Subcutaneous adipose tissue (tissue), 4 donors: ENCODE measurements around the gene MAP1B. TPM values are rescaled to one million over a fixed set of nuclear protein-coding genes. Genes with fewer than 3 reads are reported as not detected.

ENCODE experiments used
- total RNA-seq, 4 donors: library from RNA; depleted of rRNA; stranded (reverse); fragments of >200 nt; gene quantifications; one replicate each; pipeline ENCODE4 v1.1.0, GENCODE V29; 2016
- TF ChIP-seq, protein P1 (sequence below): fragments of 450-650 bp; IDR thresholded peaks from one replicate; pipeline ENCODE4 v1.5.1; 2016; ENCODE audit warnings: low read depth, mild to moderate bottlenecking, control low read depth, antibody characterized with exemption, moderate library complexity

Gene MAP1B
- total RNA-seq, 4 donors from 2014 or later, result 174 to 1,477 (median 584) TPM

DNA sequence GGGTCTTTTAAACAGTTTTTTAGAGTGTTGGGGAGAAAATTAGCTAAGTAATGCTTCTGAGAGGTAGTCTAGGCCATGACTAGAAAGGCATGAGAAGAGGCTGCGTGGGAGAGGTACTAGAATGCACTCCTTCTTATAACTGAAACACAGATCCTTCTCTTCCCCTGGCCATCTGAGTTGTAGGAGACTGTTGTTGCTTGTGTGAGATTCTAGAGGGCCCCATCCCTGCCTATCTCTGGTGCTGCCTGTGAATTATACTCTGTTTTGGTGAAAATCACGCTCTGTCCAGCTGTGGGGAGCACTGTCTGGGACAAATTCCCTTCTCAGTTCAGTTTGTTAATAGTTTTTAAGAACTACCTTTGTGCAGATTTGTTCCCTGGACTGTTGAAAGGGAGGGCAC, 37.5 kb downstream of the MAP1B start:
- TF ChIP-seq, protein P1, sequence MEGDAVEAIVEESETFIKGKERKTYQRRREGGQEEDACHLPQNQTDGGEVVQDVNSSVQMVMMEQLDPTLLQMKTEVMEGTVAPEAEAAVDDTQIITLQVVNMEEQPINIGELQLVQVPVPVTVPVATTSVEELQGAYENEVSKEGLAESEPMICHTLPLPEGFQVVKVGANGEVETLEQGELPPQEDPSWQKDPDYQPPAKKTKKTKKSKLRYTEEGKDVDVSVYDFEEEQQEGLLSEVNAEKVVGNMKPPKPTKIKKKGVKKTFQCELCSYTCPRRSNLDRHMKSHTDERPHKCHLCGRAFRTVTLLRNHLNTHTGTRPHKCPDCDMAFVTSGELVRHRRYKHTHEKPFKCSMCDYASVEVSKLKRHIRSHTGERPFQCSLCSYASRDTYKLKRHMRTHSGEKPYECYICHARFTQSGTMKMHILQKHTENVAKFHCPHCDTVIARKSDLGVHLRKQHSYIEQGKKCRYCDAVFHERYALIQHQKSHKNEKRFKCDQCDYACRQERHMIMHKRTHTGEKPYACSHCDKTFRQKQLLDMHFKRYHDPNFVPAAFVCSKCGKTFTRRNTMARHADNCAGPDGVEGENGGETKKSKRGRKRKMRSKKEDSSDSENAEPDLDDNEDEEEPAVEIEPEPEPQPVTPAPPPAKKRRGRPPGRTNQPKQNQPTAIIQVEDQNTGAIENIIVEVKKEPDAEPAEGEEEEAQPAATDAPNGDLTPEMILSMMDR, result no peak

DNA sequence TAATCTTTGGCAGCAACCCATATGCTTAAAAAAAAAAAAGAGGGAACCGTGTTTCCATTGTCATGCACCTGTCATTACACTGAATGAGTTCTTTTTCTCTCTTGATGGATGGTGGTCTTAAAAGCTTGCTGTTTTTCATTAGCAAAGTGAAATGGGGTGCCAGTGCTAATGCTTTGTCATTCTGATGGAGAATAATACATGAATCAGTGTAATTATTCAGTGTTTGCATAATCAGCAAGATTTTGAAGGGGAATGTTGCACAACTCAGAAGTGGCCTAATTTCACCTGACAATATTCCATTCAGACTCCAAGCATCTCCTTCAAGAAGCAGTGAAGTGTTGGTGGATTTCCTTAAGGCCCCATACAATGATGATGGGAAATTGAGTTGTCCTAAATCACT, 38.1 kb downstream of the MAP1B start:
- TF ChIP-seq, protein P1, result no peak

DNA sequence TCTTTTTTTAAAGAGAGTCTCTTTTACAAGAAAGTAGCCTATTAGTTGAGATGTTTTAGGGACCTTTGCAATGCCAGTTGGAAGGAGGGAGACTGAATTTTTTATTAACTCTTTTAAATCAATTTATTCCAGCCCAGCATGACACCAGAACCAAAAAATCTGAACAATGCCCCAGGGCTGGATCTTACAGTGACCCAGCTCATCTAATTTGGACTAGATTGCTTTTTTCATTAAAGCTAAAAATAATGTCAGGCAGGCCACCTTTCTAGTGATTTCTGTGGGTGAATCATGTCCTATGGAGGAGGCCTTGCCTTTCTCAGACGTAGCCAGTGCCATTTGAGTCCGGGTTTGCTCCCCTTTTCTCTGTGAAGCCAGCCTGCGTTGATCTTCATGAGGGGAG, 38.8 kb downstream of the MAP1B start:
- TF ChIP-seq, protein P1, result no peak

DNA sequence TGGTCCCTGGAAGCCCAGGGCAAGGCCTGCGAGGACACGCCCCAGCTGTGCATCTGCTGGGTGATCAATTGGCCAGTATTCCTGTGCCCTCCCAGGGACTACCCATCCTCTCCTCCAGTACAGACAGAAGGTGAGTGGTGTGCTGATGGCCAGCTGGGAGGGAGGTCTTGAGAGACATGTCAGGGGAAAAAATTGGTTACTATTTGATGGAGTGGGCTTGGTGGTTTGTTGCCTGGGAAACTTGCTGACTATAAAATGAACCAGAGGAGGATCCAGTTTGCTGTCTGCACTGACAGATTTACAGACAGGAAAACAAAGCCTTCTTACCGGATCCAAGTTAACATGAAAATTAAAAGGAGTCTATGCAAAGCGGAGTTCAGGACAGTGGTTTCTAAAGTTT, 40.3 kb downstream of the MAP1B start:
- TF ChIP-seq, protein P1, result no peak

DNA sequence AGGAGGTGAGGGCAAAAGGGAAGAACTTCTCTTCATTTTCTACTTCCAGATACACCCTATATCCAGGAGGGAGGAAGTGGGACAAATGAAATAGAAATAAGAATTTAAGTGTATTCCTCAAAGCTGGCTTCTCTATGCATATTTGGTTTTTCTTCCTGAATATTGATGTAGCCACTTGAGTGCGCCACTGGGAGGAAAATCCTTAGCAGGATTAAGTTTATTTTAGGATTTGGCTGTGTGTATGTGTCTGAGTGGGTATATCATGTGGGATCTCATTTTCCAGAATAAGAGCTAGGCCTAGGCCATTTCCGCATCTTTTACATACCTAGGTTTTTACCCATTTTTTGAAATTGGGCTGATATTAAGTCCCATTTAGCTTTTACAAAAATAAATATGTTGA, 42.5 kb downstream of the MAP1B start:
- TF ChIP-seq, protein P1, result no peak

DNA sequence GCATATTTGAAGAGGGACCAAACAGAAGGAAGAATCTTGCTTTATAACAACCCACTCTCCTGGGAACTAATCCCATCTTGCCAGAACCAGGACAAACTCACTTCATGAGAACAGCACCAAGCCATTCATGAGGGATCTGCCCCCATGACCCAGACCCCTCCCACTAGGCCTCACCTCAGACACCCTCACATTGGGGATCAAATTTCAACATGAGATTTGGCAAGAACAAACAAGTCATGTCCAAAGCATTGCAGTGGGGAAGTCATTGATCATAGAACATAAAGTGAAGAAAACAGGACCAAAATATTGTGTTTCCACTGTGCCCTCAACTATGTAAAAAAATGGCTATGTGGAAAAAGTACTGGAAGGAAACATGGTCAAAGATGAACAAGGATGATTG, 43.9 kb downstream of the MAP1B start:
- TF ChIP-seq, protein P1, result no peak

DNA sequence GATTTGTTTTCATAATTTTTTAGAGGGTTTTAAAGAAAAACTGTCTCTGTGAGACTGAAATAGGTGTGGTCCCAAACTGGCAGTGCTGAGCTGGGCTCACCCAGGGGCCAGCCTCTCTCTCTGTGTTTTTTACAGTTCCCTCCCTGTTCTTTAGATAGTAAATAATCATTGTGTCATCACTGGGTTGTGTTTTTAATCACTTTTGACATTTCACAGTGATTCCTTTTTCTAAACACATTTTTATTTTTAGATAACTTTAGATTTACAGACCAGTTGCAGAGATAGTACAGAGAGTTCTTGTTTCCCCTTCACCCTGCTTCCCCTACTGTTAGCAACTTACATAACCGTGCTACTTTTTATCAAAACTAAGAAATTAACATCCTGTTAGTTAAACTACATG, 44.4 kb downstream of the MAP1B start:
- TF ChIP-seq, protein P1, result no peak
